H1 (cell line): ENCODE results near the gene TMEM202. TPM values are rescaled to one million over a fixed set of nuclear protein-coding genes. Genes with fewer than 3 reads are reported as not detected.

Experiments
- CTCF ChIA-PET: fragments of 300-600 bp; sonication (Branson Sonifier 250); formaldehyde crosslinking; loops from one replicate; lab custom pipeline; 2021; ENCODE audit not compliant: partially characterized antibody; lab: Charles Lee
- POLR2A ChIA-PET: fragments of 300-600 bp; sonication (Branson Sonifier 250); formaldehyde crosslinking; loops from one replicate; lab custom pipeline; 2021; ENCODE audit warnings: inconsistent platforms; ENCODE audit not compliant: partially characterized antibody; lab: Charles Lee
- DNase-seq, 2 experiments: peaks; one replicate each; pipeline versions ENCODE4 v3.0.0 to v3.0.0-alpha.2; 2010 to 2022; ENCODE audit warnings: low spot score in 2 of 2, low read depth in 1 of 2, mixed read lengths in 1 of 2
- FAIRE-seq: peaks from 2 replicates; lab custom pipeline; 2011; peaks lifted over from hg19 to GRCh38; lab: Jason Lieb, UNC
- H2AFZ ChIP-seq: 2 replicates; pipeline ENCODE4 v1.8.1; 2012; ENCODE audit warnings: low read length, inconsistent platforms
- H2AK5ac ChIP-seq: 2 replicates; pipeline ENCODE4 v1.6.1; 2013; ENCODE audit warnings: low read depth, low read length
- H2BK120ac ChIP-seq: replicated peaks from 2 replicates; pipeline ENCODE3; 2013; ENCODE audit warnings: low read depth, low read length, inconsistent platforms
- H2BK12ac ChIP-seq: 2 replicates; pipeline ENCODE4 v1.6.1; 2013; ENCODE audit warnings: low read depth, low read length
- H2BK15ac ChIP-seq: 2 replicates; pipeline ENCODE4 v1.6.1; 2013; ENCODE audit warnings: low read length
- H2BK20ac ChIP-seq: 2 replicates; pipeline ENCODE4 v1.6.1; 2013; ENCODE audit warnings: low read length
- H2BK5ac ChIP-seq: 2 replicates; pipeline ENCODE4 v1.6.1; 2013; ENCODE audit warnings: low read depth, low read length
- H3K14ac ChIP-seq: 2 replicates; pipeline ENCODE4 v1.6.1; 2013; ENCODE audit warnings: inconsistent platforms; ENCODE audit not compliant: insufficient read length
- H3K18ac ChIP-seq: 2 replicates; pipeline ENCODE4 v1.6.1; 2013; ENCODE audit warnings: low read length; ENCODE audit errors: extremely low read depth
- H3K23ac ChIP-seq: 2 replicates; pipeline ENCODE4 v1.6.1; 2013; ENCODE audit warnings: inconsistent platforms; ENCODE audit not compliant: insufficient read length
- H3K23me2 ChIP-seq: 2 replicates; pipeline ENCODE4 v1.6.1; 2013; ENCODE audit warnings: low read depth, low read length
- H3K27ac ChIP-seq: 2 replicates; pipeline ENCODE4 v1.6.1; 2011; ENCODE audit warnings: low read depth, low read length, inconsistent platforms
- H3K27me3 ChIP-seq, 4 experiments: replicated peaks in 1 of 4; 1 replicate in 1 of 4; 2 replicates in 3 of 4; pipeline versions ENCODE4 v1.6.1 to v1.8.1; 2011 to 2013; ENCODE audit warnings: low read length in 3 of 4, mild to moderate bottlenecking in 3 of 4, inconsistent platforms in 2 of 4, mixed read lengths in 2 of 4, moderate library complexity in 1 of 4; ENCODE audit not compliant: control insufficient read depth in 3 of 4, insufficient read depth in 3 of 4; ENCODE audit errors: extremely low read depth in 1 of 4
- H3K36me3 ChIP-seq, 4 experiments: 2 replicates each; pipeline versions ENCODE4 v1.6.1 to v1.8.1; 2011 to 2013; ENCODE audit warnings: mild to moderate bottlenecking in 4 of 4, low read length in 3 of 4, moderate library complexity in 2 of 4, control low read depth in 1 of 4, inconsistent platforms in 1 of 4; ENCODE audit not compliant: insufficient read depth in 4 of 4, control insufficient read depth in 2 of 4
- H3K4ac ChIP-seq: replicated peaks from 2 replicates; pipeline ENCODE3; 2013; ENCODE audit warnings: low read length, low read depth, mixed read lengths, inconsistent platforms; ENCODE audit not compliant: insufficient read length
- H3K4me1 ChIP-seq, 4 experiments: replicated peaks in 1 of 4; 1 replicate in 1 of 4; 2 replicates in 3 of 4; pipeline versions ENCODE4 v1.6.1 to v1.8.1; 2011 to 2013; ENCODE audit warnings: low read length in 3 of 4, inconsistent platforms in 2 of 4, mixed read lengths in 1 of 4; ENCODE audit not compliant: insufficient read depth in 4 of 4, control insufficient read depth in 3 of 4
- H3K4me2 ChIP-seq, 2 experiments: 2 replicates each; pipeline versions ENCODE4 v1.6.1 to v1.8.1; 2011 to 2013; ENCODE audit warnings: low read depth in 2 of 2, low read length in 2 of 2, control low read depth in 1 of 2, inconsistent platforms in 1 of 2, mild to moderate bottlenecking in 1 of 2; ENCODE audit not compliant: insufficient read depth in 1 of 2
- H3K4me3 ChIP-seq, 4 experiments: fragments of 200-600, 300-600 bp in 1 of 4; sonication (generic), shearing (Covaris generic), sonication (Bioruptor Twin) in 1 of 4; 2 replicates each; pipeline versions ENCODE4 v1.5.1 to v1.8.1; 2011 to 2016; ENCODE audit warnings: low read length in 4 of 4, low read depth in 3 of 4, control low read depth in 2 of 4, inconsistent platforms in 2 of 4, mild to moderate bottlenecking in 2 of 4, mixed read lengths in 1 of 4, moderate library complexity in 1 of 4; ENCODE audit not compliant: insufficient read depth in 2 of 4; ENCODE audit errors: extremely low read depth in 1 of 4
- H3K56ac ChIP-seq: replicated peaks from 2 replicates; pipeline ENCODE3; 2013; ENCODE audit warnings: low read depth, mild to moderate bottlenecking, mixed read lengths, low read length, inconsistent platforms; ENCODE audit not compliant: insufficient read length
- H3K79me1 ChIP-seq: 2 replicates; pipeline ENCODE4 v1.6.1; 2013; ENCODE audit warnings: low read depth, low read length, control low read depth
- H3K79me2 ChIP-seq, 2 experiments: 2 replicates each; pipeline versions ENCODE4 v1.6.1 to v1.8.1; 2012 to 2013; ENCODE audit warnings: low read length in 2 of 2, mild to moderate bottlenecking in 2 of 2, inconsistent platforms in 1 of 2; ENCODE audit not compliant: insufficient read depth in 2 of 2, control insufficient read depth in 1 of 2
- H3K9ac ChIP-seq, 4 experiments: replicated peaks in 1 of 4; 1 replicate in 1 of 4; 2 replicates in 3 of 4; pipeline versions ENCODE4 v1.6.1 to v1.8.1; 2011 to 2013; ENCODE audit warnings: low read depth in 3 of 4, low read length in 3 of 4, control low read depth in 2 of 4, mild to moderate bottlenecking in 2 of 4, moderate library complexity in 2 of 4, inconsistent platforms in 1 of 4; ENCODE audit errors: extremely low read depth in 1 of 4
- H3K9me3 ChIP-seq, 2 experiments: 2 replicates each; pipeline versions ENCODE4 v1.6.1 to v1.8.1; 2012 to 2013; ENCODE audit warnings: mild to moderate bottlenecking in 2 of 2, moderate library complexity in 2 of 2, control low read depth in 1 of 2, inconsistent platforms in 1 of 2, low read depth in 1 of 2, low read length in 1 of 2, mixed read lengths in 1 of 2; ENCODE audit not compliant: insufficient read depth in 2 of 2
- H4K20me1 ChIP-seq, 2 experiments: replicated peaks in 1 of 2; 2 replicates each; pipeline versions ENCODE3 to v1.8.1; 2011 to 2013; ENCODE audit warnings: inconsistent platforms in 2 of 2, low read length in 2 of 2, mild to moderate bottlenecking in 1 of 2; ENCODE audit not compliant: insufficient read depth in 2 of 2, control insufficient read depth in 1 of 2
- H4K5ac ChIP-seq: 2 replicates; pipeline ENCODE4 v1.6.1; 2013; ENCODE audit warnings: low read length, low read depth, mixed read lengths, inconsistent platforms; ENCODE audit not compliant: insufficient read length
- H4K8ac ChIP-seq: 2 replicates; pipeline ENCODE4 v1.8.0; 2013; ENCODE audit warnings: mild to moderate bottlenecking, moderate library complexity, low read length, inconsistent platforms; ENCODE audit not compliant: insufficient read depth; ENCODE audit errors: extremely low read depth
- H4K91ac ChIP-seq: replicated peaks from 2 replicates; pipeline ENCODE3; 2013; ENCODE audit warnings: low read length, mixed read lengths, inconsistent platforms; ENCODE audit not compliant: insufficient read length
- ASH2L ChIP-seq: fragments of 200-600, 300-600 bp; sonication (generic); IDR thresholded peaks from one replicate; pipeline ENCODE4 v1.7.1; 2017; ENCODE audit warnings: low read length
- ATF2 ChIP-seq: IDR thresholded peaks from 2 replicates; pipeline ENCODE4 v1.6.1; 2012; ENCODE audit warnings: low read length, inconsistent platforms
- CBX8 ChIP-seq: fragments of 300-800, 300-1000 bp; sonication (generic); IDR thresholded peaks from 2 replicates; pipeline ENCODE4 v1.7.1; 2016; ENCODE audit warnings: low read depth, low read length, borderline replicate concordance
- HDAC6 ChIP-seq: IDR thresholded peaks from one replicate; pipeline ENCODE4 v1.7.1; 2012; ENCODE audit warnings: low read depth, mild to moderate bottlenecking, inconsistent platforms, low read length, moderate library complexity
- POLR2AphosphoS5 ChIP-seq: IDR thresholded peaks from 2 replicates; pipeline ENCODE4 v1.6.1; 2011; ENCODE audit warnings: low read depth, low read length
- POU5F1 ChIP-seq: IDR thresholded peaks from 2 replicates; pipeline ENCODE4 v1.6.1; 2011; ENCODE audit warnings: low read depth, mild to moderate bottlenecking, low read length, moderate library complexity
- SP1 ChIP-seq: IDR thresholded peaks from 2 replicates; pipeline ENCODE4 v1.6.1; 2011; ENCODE audit warnings: low read depth, low read length
- SRF ChIP-seq: IDR thresholded peaks from 2 replicates; pipeline ENCODE4 v1.6.1; 2011; ENCODE audit warnings: mild to moderate bottlenecking, low read depth, low read length, moderate library complexity
- TAF7 ChIP-seq: optimal IDR thresholded peaks from 2 replicates; pipeline ENCODE3; 2011; ENCODE audit warnings: low read depth, mild to moderate bottlenecking, inconsistent platforms, low read length, moderate library complexity, borderline replicate concordance
- WGBS, 2 experiments: shearing (Covaris generic) in 1 of 2; methylation state at CpG; one replicate each; pipeline versions ENCODE4 v1.1.6 to v1.1.7; 2013 to 2015; ENCODE audit warnings: low lambda C conversion rate in 2 of 2, mixed read lengths in 2 of 2, inconsistent platforms in 1 of 2, low coverage in 1 of 2, missing lambda C conversion rate in 1 of 2; ENCODE audit not compliant: insufficient replicate concordance in 2 of 2, insufficient coverage in 1 of 2, insufficient read length in 1 of 2; ENCODE audit errors: extremely low coverage in 1 of 2, missing lambda C conversion rate in 1 of 2; 5-methylcytosine and 5-hydroxymethylcytosine counted together
- polyA plus RNA-seq, 7 experiments: library from polyadenylated mRNA; depleted of rRNA in 3 of 7; stranded (reverse) in 5 of 7; unstranded in 2 of 7; fragments of >200 nt in 5 of 7; fragments of 200-250 nt in 2 of 7; gene quantifications; 1 replicate in 5 of 7; 2 replicates in 1 of 7; 4 replicates in 1 of 7; pipeline versions ENCODE4 v1.2.1 to v1.2.3, GENCODE V29; 2011 to 2013; ENCODE audit warnings: missing spikeins in 2 of 7, mixed read lengths in 2 of 7
- total RNA-seq: library from RNA; stranded (reverse); fragmentation: NEBNext Ultra II Directional; extraction: Animal tissue kit (Norgen Biotek cat#: 25700); gene quantifications from 2 replicates; pipeline ENCODE4 v1.2.1, GENCODE V29; 2021

The TMEM202 gene
- total and polyA plus RNA-seq, 2 of the 8 experiments (the other 6 are each of a cell fraction or from before 2014, with no cell fraction given) = not detected

GRCh38 chr15:72368899-72369298, 29.2 kb upstream of the TMEM202 start:
- Histone ChIP-seq H3K79me1 (peaks cover 9% of the 10 kb centered on the region; the same call in 1 of the 2 replicates), H3K27me3 (no peaks in the 10 kb centered on the region), H2AK5ac (no peak overlapping the region), H4K20me1 (peaks cover 1 to 2% of the 10 kb centered on the region in 2 experiments), H3K79me2 (peaks cover 0 to 35% of the 10 kb centered on the region in 2 experiments; a peak in 2 of 4 replicates), H4K91ac (no peak overlapping the region), H2BK5ac (no peak overlapping the region), H2AFZ (no peak overlapping the region), H3K4me1 (no peaks in the 10 kb centered on the region), H2BK20ac (no peak overlapping the region), H3K36me3 (peaks cover 0 to 4% (median 0%) of the 10 kb centered on the region in 4 experiments; a peak in 2 of 8 replicates), H2BK15ac (no peak overlapping the region), H3K4me2 (no peak overlapping the region), H3K14ac (no peak overlapping the region), H3K56ac (no peak overlapping the region), H3K9ac (no peak overlapping the region), H2BK12ac (no peak overlapping the region), H4K5ac (no peak overlapping the region), H4K8ac (no peak overlapping the region), H3K18ac (no peak overlapping the region), H2BK120ac (no peak overlapping the region), H3K9me3 (no peaks in the 10 kb centered on the region), H3K23me2 (no peaks in the 10 kb centered on the region), H3K23ac (no peak overlapping the region), H3K4me3 (no peak overlapping the region), H3K4ac (no peak overlapping the region), H3K27ac (no peak overlapping the region)
- POLR2A ChIA-PET = interaction anchor here (0.9 kb wide), 1 partner anchor 9 kb away, joined by 3 read pairs; no protein-coding TSS in a partner anchor
- DNase-seq (no peak), FAIRE-seq (no peak)
- CTCF ChIA-PET = interaction anchor here (0.6 kb wide), 1 partner anchor 28 kb away, joined by 4 read pairs; no protein-coding TSS in a partner anchor
- WGBS, 2 experiments = 91% methylated on average over 2 of the region's 2 CpGs; no CpG with 5 or more reads in 1 of the 2 experiments
- TF ChIP-seq SP1 (no peak), SRF (no peak), HDAC6 (no peak), POU5F1 (no peak), CBX8 (no peak), TAF7 (no peak), ATF2 (no peak), POLR2AphosphoS5 (no peak), ASH2L (no peak)
